DMS53 treated with DMSO at 0.1 percent for 48 hours (cell line): ENCODE data around the gene CCNE1.

Source experiments
- DNase-seq: peaks from one replicate; lab custom pipeline; 2025; ENCODE audit not compliant: unreplicated experiment; lab: John Stamatoyannopoulos, UW

CCNE1 gene

GRCh38 chr19:29842471-29843179, 30.8 kb downstream of the CCNE1 start:
- DNase-seq, result no peak

- DNase-seq, result no peak
Observed at GRCh38 chr19:29843180-29844051, 31.6 kb downstream of the CCNE1 start.

- DNase-seq, result peak; percentile 79
Observed at GRCh38 chr19:29844891-29845573, 33.2 kb downstream of the CCNE1 start.

GRCh38 chr19:29845574-29846176, 33.9 kb downstream of the CCNE1 start:
- DNase-seq, result no peak

- DNase-seq, result no peak
Observed at GRCh38 chr19:29849208-29849607, 37.4 kb downstream of the CCNE1 start.

- no peak for DNase-seq
Observed at GRCh38 chr19:29850482-29850881, 38.7 kb downstream of the CCNE1 start.

GRCh38 chr19:29851769-29852521, 40.2 kb downstream of the CCNE1 start:
- no peak for DNase-seq

- no peak for DNase-seq
Observed at GRCh38 chr19:29854033-29854432, 42.2 kb downstream of the CCNE1 start.

- no peak for DNase-seq
Observed at GRCh38 chr19:29855087-29855486, 43.3 kb downstream of the CCNE1 start.

- DNase-seq, result no peak
Observed at GRCh38 chr19:29855741-29856500, 44.1 kb downstream of the CCNE1 start.

- DNase-seq, result no peak
Observed at GRCh38 chr19:29858000-29858596, 46.3 kb downstream of the CCNE1 start.

- DNase-seq, result no peak
Observed at GRCh38 chr19:29858621-29859020, 46.8 kb downstream of the CCNE1 start.

- DNase-seq, result no peak
Observed at GRCh38 chr19:29860492-29860891, 48.7 kb downstream of the CCNE1 start.

- no peak for DNase-seq
Observed at GRCh38 chr19:29861574-29861973, 49.8 kb downstream of the CCNE1 start.

- DNase-seq, result no peak
Observed at GRCh38 chr19:29866011-29866410, 54.2 kb downstream of the CCNE1 start.

- DNase-seq, result no peak
Observed at GRCh38 chr19:29867984-29868383, 56.2 kb downstream of the CCNE1 start.

- no peak for DNase-seq
Observed at GRCh38 chr19:29871143-29871542, 59.4 kb downstream of the CCNE1 start.

GRCh38 chr19:29872224-29872731, 60.5 kb downstream of the CCNE1 start:
- no peak for DNase-seq
